ENCODE data around the gene INSC.
A peak's percentile ranks its signal among the peaks of the same experiment; 100 is the strongest.

The INSC gene

GRCh38 chr11:15192005-15192556, 77.4 kb downstream of the INSC start:
- no peak for DNase-seq

DNA sequence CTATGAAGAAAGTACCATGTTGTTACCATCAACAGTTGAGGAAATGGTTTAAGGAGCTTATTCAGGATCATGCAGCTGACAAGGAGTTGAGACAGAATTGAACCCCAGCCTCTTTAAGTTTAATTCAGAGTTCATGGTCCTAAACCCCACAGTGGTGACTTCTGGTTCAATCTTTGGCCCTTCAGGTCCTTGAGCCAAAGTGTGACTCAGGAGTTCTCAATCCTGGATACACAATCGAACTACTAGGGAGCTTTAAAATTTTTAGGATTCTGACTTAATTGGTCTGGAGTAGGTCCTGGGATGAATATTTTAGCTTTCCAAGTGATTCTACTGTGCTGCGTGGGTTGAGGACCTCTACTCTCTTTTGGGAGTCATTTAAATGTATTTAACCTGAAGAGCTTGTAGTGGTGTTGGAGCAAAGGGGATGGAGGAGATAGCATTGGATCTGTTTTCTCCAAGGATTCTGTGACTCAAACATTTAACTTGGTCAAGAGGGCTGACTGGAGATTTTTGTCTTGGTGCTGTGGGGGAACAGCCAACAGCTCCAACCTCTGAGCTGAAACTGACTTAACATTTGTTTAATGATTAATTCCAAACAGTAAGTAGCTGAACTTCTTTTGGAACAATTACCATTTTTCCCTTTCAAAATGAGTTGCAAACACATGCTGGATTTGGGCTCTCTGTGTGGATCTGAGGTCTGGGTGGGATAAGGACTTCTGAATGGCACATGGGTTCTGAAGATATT, 80.1 kb downstream of the INSC start:
- no peak for DNase-seq

GRCh38 chr11:15195454-15196200, 80.9 kb downstream of the INSC start:
- no peak for DNase-seq

DNA sequence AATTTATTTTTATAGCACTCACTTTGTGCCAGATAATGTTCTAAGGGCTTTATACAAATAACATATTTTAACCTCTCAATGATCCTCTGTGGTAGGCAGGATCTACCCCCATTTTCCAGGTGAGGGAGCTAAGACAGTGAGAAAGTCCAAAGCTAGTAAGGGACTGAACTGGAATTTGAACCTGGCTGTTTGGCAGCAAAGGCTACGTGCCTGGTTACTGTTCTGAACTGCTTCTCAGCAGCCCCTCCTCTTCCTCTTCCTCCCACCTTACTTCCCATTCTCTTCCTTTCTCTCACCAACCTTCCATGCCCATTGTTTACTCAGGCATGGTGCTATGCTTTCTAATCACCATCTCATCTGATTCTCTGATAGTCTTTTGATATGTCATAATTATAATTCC, 82.0 kb downstream of the INSC start:
- no peak for DNase-seq

DNA sequence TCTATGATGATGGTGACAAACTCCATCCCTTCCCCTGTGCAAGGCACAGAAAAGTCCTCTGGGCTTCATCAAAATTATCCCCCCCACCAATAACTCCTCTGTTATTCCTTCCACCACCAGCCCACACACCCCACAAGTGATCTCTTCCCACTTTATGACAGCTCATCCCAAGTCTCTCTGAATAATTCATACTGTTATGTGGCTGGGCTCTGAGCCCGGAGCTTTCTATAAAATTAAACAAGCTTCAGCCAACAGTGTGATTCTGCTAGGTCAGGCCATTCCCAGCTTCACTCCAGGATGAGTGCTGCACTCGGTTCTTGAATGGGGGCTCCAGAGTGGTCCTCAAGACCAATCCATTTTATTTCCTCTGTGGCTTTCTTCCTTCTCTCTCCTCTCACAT, 83.0 kb downstream of the INSC start:
- no peak for DNase-seq

DNA sequence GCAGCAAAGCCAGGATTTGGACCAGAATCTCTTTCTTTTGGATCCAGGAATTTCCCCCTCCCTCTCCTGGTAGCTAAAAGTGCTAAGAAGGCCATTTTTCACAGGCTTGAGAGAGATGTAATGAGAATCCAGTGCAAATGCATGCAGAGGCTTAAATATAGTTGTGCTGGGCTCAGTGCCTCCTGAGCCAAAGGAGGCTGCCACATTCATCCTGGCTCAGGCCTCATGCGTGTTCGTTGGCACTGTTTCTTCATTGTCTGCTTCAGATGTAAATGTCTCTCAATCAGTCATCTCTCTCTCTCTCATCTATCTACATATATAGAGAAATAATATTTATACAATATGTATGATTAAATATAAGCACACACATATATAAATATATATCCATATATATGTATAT, 83.6 kb downstream of the INSC start:
- no peak for DNase-seq

DNA sequence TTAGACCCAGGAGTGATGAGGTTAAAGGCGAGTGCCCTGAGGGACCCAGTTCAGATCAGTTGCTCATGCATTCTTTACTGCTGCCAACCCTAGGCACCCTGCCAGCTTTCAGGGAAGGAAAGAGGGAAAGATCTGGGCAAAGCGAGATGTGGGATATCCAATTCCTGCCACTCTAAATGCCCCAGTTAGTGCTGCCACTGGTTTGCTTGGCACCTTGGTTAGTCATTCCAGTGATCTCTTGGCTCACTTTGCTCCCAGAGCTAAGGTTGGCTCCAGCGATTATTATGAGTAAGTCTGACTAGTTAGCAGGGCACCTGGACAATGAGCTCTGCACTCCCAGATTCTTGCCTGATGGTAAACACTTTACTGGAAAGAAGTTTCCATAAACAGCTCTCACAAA, 85.0 kb downstream of the INSC start:
- no peak for DNase-seq

DNA sequence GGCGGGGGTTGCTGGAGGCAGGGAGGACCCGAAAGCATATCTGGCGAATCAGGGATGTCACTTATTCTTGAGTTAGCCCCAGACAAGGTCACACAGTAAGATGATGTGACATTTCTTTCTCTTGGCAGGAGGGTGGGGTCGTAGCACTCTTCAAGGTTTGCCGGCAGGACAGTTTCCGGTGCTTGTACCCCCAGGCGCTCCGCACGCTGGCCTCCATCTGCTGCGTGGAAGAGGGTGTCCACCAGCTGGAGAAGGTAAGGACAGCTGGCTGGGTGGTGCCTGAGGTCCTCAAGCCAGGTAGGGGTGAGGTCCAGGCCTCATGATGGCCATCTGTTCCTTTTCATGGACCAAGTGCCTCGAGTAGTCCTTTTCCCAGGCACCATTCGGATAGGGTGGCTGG, 86.0 kb downstream of the INSC start:
- no peak for DNase-seq

- no peak for DNase-seq
These were observed 86.9 kb downstream of the INSC start for GRCh38 chr11:15201586-15201985.

- no peak for DNase-seq
These were observed 87.9 kb downstream of the INSC start for GRCh38 chr11:15202626-15203025.

GRCh38 chr11:15204711-15205110, 90.0 kb downstream of the INSC start:
- no peak for DNase-seq

DNA sequence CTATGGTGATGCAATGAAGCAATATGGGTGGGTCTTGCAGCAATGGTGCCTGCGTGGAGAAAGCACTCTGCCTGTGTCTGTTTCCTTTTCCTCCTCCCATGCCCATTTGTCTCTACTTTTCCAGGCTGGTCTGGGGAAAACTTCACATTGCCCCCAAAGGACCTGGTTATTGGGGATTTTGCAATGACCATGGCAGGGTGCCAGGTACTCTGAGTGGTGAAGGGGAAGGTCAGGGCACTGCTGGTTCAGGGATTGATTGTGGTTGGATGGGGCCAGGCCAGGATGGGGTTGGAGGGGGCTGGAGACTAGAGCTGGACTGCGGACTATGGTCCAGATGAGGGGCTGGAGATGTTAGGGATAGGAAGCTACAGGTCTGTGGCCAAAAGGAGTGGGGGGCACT, 92.1 kb downstream of the INSC start:
- no peak for DNase-seq

- DNase-seq = peak; percentile 51
These were observed 93.9 kb downstream of the INSC start for GRCh38 chr11:15208378-15209222.

DNA sequence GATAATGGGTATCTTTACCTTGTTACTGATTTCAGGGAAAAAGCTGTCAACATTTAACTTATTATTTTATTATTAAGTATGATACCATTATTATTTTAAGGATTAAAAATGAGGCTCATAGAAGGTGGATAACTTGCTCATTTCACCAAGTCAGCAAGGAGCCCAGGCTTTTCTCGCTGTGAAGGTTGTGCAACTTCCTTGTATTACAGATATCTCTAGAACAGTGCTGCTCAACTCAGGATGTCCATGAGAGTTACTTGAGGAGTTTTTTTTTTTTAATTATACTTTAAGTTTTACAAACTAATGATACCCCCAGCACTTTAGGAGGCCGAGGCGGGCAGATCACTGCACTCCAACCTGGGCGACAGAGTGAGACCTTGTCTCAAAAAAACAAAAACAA, 98.2 kb downstream of the INSC start:
- no peak for DNase-seq

GRCh38 chr11:15213471-15214231, 98.9 kb downstream of the INSC start:
- DNase-seq = no peak

GRCh38 chr11:15215005-15215404, 100.3 kb downstream of the INSC start:
- no peak for DNase-seq

DNA sequence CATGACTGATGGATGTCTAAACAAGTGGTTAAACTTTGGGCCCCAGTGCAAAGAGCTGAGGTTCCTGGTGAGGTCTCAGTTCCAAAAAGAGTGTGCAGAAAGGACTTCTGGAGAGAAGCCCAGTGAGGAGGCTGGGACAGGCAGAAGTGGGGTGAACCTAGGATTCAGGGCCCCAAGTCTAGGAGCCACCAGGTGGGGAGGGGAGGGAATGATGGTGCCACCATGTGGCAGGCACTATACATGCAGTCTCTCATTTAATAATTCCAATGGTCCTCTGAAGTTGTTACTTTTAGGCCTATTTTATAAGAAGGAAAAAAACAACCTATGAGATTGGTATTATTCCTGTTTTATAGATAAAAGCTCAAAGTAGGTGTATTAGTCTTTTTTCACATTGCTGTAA, 102.0 kb downstream of the INSC start:
- no peak for DNase-seq

DNA sequence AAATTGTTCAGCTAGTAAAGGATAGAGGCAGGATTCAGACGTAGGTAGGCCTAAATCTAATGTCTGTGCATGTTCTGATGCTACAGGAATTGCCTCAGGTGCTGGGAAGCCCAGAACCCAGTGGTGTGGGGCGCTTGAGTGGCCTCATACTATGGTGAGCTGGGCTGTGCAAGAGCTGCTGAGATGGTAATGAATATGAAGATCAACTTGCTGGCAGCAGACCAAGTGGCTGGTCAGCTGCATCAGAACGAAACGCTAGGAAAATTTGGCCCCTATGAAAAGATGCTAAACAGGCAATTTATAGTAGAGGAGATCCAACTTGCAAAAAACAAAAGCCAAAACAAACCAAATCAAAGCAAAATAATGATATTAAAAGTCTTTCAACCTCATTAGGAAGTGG, 102.7 kb downstream of the INSC start:
- no peak for DNase-seq

DNA sequence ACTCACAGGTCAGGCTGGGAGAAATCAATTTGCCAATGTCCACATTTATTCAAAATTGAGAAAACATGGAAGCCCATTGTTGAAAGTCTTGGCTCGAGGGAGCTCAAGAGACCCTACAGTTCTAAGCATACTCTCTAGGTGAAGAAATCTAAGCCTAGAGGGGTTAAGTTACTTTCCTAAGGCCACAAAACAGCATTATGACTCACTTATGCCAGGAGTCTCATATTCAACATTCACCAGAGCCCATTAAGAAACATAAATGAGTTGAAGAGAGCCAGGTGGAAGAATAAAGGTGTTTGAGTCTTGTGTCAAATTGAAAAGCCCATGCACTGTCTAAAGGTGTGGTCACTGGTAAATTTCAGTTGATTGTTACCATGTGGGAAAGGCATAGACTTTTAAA, 108.1 kb downstream of the INSC start:
- DNase-seq = no peak

GRCh38 chr11:15223318-15223717, 108.6 kb downstream of the INSC start:
- no peak for DNase-seq

DNA sequence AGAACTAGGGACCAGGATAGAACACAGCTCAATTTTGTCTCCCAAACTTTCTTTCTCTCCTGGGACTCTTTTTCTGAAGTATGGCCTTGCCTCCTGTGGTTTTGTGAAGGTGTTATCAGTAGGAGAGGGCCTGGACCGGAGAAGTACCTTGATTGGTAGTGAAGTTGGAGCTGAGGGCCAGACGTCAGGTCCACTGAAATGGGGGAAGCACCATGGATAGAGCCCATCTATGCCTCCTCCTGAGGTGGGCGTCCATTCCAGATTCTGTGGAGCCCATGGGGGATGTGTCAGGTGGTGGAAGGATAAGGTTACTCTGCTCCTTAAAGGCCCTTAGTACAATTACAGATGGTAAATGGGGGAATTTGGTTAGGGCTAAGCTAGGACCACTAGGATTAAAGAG, 109.7 kb downstream of the INSC start:
- no peak for DNase-seq

DNA sequence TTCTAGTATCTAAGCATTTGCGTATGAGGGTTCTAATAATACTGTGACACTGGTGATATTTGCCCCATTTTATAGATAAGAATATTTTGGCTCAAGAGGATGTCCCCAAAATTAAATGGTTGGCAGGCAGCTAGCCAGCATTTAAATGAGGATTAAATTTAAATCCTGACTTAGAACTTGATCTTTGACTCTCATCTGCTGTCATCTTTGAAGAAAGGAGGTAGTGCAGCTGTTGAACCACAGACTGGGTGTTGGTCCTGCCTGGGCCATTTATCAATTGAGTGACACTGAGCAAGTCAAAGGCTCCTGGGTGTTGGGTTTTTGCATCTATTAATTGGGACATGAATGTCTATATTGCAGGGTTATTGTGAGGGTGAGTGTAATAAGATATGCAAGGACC, 112.3 kb downstream of the INSC start:
- no peak for DNase-seq
